Ishikawa (cell line): ENCODE data around the gene RABGAP1L.

Experiments used
- CREB1 ChIP-seq: IDR thresholded peaks from 2 replicates; pipeline ENCODE4 v1.6.1; 2012; ENCODE audit warnings: low read depth
- EP300 ChIP-seq: IDR thresholded peaks from 2 replicates; pipeline ENCODE4 v1.6.1; 2012; ENCODE audit warnings: borderline replicate concordance
- TAF1 ChIP-seq: IDR thresholded peaks from 2 replicates; pipeline ENCODE4 v1.6.1; 2012; ENCODE audit warnings: low read depth, mild to moderate bottlenecking
- TCF12 ChIP-seq: IDR thresholded peaks from 2 replicates; pipeline ENCODE4 v1.6.1; 2012; ENCODE audit warnings: low read depth
- TF ChIP-seq, protein P1 (sequence below): IDR thresholded peaks from 2 replicates; pipeline ENCODE4 v1.6.1; 2012; ENCODE audit warnings: low read depth, mild to moderate bottlenecking

DNA sequence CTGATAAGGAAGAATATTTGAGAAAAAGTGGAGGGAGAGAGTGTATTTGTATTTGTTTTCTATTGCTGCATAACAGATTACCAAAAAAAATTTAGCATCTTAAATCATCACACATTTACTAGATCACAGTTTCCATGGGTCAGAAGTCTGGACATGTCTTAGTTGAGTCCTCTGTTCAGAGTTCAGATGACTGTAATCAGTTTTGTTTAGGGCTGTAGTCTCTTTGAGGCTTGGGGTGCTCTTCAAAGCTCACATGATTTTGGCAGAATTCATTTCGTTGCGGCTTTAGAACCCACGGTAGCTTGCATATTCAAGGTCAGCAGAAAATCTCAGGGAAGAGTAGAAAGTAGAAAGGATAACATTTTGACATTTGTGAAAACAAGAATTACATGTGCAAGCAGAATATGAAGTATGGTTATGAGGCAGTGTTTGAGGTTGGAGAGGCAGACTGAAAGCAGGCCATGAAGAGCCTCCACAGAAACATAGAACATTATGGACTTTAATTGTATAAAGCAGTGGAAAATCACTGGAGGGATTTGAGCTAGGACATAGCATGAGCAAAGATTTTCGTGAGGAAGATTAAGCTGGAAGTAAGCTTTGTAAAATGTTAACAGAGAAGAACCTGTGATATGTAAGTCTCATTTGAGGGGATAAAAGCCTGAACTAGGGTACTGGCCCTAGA is 177.8 kb downstream of the RABGAP1L start:
- TF ChIP-seq, protein P1, sequence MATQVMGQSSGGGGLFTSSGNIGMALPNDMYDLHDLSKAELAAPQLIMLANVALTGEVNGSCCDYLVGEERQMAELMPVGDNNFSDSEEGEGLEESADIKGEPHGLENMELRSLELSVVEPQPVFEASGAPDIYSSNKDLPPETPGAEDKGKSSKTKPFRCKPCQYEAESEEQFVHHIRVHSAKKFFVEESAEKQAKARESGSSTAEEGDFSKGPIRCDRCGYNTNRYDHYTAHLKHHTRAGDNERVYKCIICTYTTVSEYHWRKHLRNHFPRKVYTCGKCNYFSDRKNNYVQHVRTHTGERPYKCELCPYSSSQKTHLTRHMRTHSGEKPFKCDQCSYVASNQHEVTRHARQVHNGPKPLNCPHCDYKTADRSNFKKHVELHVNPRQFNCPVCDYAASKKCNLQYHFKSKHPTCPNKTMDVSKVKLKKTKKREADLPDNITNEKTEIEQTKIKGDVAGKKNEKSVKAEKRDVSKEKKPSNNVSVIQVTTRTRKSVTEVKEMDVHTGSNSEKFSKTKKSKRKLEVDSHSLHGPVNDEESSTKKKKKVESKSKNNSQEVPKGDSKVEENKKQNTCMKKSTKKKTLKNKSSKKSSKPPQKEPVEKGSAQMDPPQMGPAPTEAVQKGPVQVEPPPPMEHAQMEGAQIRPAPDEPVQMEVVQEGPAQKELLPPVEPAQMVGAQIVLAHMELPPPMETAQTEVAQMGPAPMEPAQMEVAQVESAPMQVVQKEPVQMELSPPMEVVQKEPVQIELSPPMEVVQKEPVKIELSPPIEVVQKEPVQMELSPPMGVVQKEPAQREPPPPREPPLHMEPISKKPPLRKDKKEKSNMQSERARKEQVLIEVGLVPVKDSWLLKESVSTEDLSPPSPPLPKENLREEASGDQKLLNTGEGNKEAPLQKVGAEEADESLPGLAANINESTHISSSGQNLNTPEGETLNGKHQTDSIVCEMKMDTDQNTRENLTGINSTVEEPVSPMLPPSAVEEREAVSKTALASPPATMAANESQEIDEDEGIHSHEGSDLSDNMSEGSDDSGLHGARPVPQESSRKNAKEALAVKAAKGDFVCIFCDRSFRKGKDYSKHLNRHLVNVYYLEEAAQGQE = no peak
- TF ChIP-seq EP300 (no peak), TAF1 (no peak), CREB1 (no peak), TCF12 (no peak)
